SU-DHL-6 (cell line): Measurements from ENCODE around the gene PLXDC2.

Source experiments
- CTCF ChIP-seq: fragments of 200-600 bp; sonication (generic); IDR thresholded peaks from one replicate; pipeline ENCODE4 v1.5.1; 2017; ENCODE audit warnings: antibody characterized with exemption, mild to moderate bottlenecking, low read length, moderate library complexity; ENCODE audit not compliant: insufficient read depth, poor library complexity, severe bottlenecking
- EZH2phosphoT487 ChIP-seq: fragments of 200-600 bp; sonication (generic), shearing (Covaris generic); conservative IDR thresholded peaks from 2 replicates; pipeline ENCODE4 v1.6.1; 2018; ENCODE audit warnings: mild to moderate bottlenecking, antibody characterized with exemption, low read length, moderate library complexity, mixed read lengths

GRCh38 chr10:19812976-19813375 lies 3.3 kb upstream of the PLXDC2 start:
- TF ChIP-seq CTCF (no peak), EZH2phosphoT487 (no peak)
